Gastroesophageal sphincter (tissue), 3 donors: ENCODE results near the gene TKT.

Experiments
- CTCF ChIP-seq, 4 experiments: fragments of 200-600 bp in 2 of 4; fragments of 450-650 bp in 2 of 4; sonication (generic) in 1 of 4; IDR thresholded peaks; one replicate each; pipeline ENCODE4 v1.5.1; 2017 to 2019; ENCODE audit warnings: antibody characterized with exemption in 4 of 4, mild to moderate bottlenecking in 2 of 4, moderate library complexity in 2 of 4
- EP300 ChIP-seq: sonication (generic); formaldehyde crosslinking; IDR thresholded peaks from one replicate; pipeline ENCODE4 v1.6.1; 2017; ENCODE audit warnings: antibody characterized with exemption, mild to moderate bottlenecking
- POLR2A ChIP-seq, 2 donors: fragments of 450-650 bp; IDR thresholded peaks; one replicate each; pipeline ENCODE4 v1.6.1; 2017; ENCODE audit warnings: antibody characterized with exemption in 2 of 2, mild to moderate bottlenecking in 2 of 2, moderate library complexity in 1 of 2
- POLR2AphosphoS5 ChIP-seq: sonication (generic); formaldehyde crosslinking; IDR thresholded peaks from one replicate; pipeline ENCODE4 v1.6.1; 2017; ENCODE audit warnings: antibody characterized with exemption

DNA sequence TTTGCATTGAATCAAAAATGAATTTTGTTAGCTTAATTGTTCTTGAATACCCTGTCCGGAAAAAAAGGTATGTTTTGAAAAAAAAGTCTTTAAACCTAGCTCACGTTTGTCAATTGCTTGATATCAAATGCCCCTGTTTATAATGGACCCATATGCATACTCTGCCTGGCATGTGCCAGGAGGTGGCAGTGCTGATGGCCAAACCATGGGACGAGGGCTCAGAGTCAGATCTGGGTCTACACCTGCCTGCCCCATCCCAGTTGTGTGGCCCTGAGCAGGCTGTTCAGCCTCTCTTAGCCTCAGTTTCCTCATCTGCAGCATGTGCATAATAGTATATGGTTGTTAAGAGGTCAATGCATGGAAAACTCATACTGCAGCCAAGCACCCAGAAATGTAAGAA is 56.0 kb downstream of the TKT start:
- TF ChIP-seq POLR2AphosphoS5 = no peak
- no peak for TF ChIP-seq POLR2A (IDR thresholded peaks at IDR 0.05)
- no peak for TF ChIP-seq CTCF (IDR thresholded peaks at IDR 0.05)
- no peak for TF ChIP-seq EP300
